Stimulated activated CD4-positive, alpha-beta T cell treated with anti-CD3 and anti-CD28 coated beads, TNF-alpha, amount 100 ng/mL, for 4 hours (primary cell): Measurements from ENCODE around the gene MINDY4.

ENCODE experiments used
- DNase-seq, 3 experiments: peaks; one replicate each; pipeline ENCODE4 v3.0.0-alpha.2; 2020; ENCODE audit warnings: low read depth in 3 of 3

MINDY4 gene

DNA sequence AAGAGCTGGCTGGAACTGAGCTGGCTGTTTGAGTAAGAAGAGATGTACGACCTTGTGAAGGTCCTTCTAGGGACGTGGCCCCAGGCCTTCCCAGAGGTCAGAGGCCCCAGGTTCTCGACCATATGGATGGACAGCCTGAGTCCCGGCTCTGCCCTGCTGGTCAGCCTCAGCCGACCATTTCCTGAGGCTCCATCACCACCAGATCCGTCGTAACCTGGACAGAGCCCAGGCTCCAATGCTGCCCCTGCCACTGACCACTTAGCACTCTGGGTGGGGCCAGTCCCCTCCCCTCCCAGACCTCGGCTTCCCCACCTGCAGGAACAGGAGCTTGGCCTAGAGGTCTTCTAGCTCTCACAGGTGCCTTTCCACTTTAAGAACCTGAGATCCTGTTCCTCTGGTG, 29.9 kb upstream of the MINDY4 start:
- DNase-seq, result no peak

DNA sequence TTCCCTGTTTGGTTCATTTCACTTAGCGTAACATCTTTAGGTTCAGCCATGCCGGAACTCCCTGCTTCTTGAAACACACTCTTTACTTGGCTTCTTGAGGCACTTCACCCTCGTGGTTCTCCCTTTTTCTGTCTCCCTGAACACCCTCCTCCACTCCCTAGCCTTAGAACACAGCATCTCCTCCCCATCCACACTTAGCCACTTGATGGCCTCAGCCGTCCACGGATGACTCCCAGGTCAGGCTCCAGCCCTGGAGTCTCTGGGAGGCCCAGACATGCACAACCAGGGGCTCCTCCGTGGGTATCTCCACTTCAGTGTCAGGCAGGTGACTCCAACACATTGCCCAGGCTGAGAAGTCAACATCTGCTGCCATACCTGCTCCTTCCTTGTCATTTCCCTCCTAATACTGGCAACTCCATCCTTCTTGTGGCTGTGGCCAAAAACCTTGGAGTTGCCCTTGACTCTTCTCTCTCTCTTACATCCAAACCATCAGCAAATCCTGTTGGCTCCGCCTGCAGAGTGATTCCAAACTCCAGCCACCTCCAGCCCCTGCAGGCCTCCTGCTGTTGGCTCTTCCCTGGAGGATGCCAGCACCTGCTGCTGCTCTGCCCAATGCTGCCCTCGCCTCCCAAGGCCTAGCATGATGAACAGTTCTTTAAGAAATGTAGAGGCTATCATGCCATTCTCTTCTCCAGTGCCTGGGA, 27.7 kb upstream of the MINDY4 start:
- no peak for DNase-seq

DNA sequence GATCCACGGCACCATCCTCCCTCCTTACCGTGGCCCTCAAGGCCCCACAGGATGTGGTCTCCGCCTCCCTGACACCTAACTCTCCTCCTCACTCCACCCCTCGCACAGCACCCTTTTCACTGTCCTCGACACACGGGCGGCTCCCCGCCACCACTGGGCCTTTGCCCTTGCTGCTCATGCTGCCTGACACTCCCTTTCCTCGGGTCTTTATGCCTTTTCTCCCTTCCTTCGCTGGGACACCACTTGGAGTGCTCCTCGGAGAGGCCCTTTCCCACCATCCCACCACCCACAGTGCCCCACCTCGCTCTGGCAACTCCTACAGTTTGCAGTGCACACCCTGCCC, 27.2 kb upstream of the MINDY4 start:
- no peak for DNase-seq

DNA sequence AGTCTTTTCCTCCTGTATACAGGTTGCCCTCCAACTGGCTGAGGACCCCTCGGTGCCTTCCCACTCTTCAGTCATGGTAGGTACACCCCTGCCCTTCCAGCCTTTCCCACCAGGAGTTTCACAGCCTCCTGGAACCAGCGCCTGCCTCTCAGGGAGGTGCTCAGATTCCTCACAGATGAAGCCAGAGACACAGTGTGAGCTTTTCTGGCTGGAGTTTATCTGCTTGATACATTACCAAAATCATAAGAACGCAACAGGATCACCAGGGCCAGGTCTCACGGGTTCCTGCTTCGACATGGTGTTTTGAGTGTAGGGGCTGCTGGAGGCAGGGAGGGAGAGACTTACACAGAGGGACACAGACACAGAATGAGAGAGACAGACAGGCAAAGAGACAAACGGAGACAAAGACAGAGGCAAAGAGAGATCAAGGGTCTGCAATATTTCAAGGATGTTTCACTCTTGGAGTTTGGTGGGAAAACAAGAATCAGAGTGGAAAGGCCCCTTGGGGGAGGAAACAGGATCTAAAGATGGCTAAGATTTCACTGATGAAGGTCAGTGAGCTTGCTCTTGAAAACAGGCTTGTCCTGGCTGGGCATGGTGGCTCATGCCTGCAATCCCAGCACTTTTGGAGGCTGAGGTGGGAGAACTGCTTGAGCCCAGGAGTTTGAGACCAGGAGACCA, 25.8 kb upstream of the MINDY4 start:
- no peak for DNase-seq

DNA sequence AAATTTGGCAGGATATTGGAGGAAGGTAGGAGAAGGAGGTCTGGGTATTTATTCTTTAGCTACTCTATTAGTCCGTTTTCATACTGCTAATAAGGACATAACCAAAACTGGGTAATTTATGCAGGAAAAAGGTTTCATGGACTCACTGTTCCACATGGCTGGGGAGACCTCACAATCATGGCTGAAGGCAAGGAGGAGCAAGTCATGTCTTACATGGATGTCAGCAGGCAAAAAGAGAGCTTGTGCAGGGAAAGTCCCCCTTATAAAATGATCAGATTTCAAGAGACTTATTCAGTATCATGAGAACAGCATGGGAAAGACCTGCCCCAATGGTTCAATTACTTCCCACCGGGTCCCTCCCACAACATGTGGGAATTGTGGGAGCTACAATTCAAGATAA, 21.2 kb upstream of the MINDY4 start:
- no peak for DNase-seq

DNA sequence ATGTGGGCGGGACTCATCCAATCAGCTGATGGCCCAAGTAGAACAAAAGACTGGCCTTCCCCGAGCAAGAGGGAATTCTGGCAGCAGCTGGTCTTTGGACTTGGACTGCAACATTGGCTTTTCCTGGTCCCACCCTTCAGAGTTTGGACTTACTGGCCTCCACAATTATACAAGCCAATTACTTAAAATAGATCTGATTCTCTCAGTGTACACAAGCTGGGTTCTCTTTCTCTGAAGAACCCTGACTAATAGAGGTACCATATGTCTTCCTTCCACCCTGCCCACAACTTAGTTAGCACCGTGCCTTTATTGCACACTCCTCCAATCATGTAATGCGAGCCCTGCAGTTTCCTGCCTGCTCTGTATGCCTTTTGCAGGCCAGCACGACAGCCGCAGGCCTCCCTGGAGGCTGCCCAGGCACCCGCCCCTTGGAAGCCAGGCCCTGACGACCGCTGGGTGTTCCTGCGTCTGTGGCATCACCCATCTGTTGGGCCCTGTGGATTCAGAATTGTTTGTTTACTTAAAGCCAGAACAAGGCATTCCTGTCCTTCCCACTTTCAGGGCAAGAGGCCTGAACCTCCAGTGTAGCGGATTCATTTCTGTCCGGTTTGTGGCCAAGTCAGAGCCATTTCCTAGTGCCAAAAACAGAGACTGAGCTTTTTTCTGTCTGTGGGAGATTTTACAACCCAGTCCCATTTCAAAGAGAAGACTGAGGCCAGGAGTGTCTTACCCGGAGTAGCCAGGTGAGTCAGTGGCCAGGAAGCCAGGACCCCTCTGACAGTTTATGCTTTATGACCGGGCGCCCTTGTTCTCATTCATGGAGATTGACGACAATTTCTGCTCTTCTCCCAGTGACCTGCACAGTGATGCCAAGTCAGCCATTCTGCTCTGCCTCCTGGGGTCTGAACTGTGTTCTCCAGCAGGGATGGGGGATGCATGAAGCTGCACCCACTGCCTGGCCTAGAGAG, 20.2 kb upstream of the MINDY4 start:
- no peak for DNase-seq

DNA sequence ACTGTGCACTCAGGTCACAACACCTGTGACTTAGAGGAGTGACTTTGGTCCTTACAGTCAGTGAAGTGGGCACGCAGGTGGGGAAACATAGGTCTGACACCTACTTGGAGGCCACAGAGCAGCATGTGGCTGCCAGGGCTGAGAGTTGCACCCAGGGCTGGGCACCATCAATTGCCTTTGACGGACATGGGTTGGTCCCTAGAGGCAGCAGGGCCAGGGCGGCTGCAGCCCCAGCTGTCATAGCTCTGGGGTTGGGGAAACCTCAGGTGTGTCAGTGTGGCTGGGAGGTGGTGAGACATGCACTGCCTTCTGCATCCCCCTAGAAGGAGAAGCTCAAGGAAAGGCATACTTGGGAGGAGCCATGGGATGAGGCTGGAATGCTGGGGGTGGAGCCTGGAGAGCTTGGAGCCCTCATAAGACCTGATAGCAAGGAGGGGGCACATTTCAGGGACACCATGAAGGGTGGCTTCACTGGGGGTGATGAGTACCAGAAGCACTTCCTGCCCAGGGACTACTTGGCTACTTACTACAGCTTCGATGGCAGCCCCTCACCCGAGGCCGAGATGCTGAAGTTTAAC, 19.4 kb upstream of the MINDY4 start, which contains the start of gene INMT:
INMT (plus strand) TSS at position 440 of the 578 bp plus-strand sequence; CDS start at position 456, 16 bp downstream.
- no peak for DNase-seq

DNA sequence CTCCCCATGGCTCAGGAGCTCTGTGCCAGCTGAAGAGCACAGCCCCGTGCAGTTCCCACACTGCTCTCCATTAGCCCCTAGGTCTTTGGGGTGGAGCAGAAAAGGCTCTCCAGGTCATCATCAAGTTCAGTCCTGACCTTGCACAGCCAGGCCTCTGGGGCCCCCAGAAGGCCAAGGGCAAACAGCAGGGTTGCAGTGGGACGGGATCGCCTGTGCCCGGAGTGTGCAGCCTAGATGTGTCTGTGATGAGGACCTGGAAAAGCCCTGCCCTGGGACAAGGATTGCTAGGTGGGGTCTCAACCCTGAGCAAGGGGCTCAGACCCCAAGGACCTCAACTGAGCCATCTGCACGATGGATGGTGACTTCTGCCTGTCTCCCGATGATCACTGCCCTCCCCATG, 18.7 kb upstream of the MINDY4 start:
- DNase-seq, result no peak

DNA sequence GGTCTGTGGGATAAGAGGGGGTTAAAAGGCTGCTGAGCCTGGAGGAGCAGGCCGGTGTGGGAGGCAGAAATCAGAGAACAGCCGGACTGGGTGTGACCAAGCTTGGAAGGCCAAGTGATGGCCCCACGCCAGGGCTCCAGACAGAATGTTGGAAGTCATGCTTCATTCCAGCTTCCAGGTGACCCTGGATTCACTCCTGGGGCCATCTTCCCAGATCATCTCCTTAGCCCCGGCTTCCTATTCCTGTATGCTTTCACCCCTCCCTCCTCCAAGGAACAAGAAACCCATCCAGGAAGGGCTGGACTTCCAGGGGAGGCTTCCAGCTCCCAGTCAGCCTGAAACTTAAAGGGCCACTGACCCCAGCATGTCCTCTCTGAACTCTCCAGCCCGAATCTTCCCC, 18.2 kb upstream of the MINDY4 start:
- no peak for DNase-seq

DNA sequence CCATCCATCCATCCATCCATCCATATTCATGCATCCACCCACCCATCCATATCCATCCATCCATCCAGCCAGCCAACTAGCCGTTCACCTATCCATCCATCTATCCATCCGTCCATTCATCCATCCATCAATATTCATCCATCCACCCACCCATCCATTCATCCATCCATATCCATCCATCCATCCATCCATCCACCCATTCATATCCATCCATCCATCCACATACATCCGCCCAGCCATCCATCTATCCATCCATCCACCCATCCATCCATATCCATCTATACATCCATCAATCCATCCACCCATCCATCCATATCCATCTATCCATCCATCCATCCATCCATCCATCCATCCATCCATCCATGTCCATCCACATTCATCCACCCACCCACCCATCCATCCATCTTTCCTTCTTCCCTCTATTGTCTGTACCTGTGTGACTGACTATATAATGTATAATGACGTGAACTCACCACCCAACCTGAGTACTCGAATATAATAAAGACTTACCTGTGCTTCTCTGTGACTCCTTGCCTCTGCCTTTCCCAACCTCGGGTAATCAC, 16.8 kb upstream of the MINDY4 start:
- DNase-seq, result no peak

DNA sequence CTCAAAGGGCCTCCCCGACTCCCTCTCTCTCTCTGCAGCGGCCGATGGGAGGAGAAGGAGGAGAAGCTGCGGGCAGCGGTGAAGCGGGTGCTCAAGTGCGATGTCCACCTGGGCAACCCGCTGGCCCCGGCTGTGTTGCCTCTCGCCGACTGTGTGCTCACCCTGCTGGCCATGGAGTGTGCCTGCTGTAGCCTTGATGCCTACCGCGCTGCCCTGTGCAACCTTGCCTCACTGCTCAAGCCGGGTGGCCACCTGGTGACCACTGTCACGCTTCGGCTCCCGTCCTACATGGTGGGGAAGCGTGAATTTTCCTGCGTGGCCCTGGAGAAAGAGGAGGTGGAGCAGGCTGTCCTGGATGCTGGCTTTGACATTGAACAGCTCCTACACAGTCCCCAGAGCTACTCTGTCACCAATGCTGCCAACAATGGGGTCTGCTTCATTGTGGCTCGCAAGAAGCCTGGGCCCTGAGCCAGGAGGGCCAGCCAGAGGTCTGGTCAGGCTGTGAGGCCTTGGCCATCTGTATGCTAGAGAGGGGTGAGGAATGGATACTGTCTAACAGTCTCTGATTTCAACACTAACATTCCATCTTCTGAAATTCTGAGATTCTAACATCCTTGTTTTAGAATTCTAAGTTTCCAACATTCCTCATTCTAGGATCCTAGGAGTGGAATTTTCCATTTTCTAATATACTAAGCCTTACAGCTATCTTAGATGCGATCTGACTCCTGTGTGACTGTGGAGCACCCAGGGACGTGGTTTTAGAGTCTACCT, 15.6 kb upstream of the MINDY4 start:
- no peak for DNase-seq

DNA sequence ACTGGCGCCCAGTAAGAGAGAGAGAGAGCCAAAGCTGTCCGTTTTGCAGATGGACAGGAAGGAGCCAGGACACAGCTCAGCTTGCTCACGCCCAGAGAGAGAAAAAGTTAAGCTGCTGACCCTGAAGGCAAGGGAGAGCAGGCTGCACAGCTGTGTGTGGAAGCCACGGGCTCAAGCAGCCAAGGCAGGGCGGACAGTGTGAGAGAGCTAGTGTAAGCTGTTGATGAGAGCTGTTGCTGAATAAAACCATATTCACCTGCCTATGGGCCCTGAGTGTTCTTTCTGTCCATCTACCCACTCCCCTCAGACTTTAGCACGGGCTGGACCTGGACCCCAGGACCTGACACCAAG, 13.9 kb upstream of the MINDY4 start:
- DNase-seq, result no peak

DNA sequence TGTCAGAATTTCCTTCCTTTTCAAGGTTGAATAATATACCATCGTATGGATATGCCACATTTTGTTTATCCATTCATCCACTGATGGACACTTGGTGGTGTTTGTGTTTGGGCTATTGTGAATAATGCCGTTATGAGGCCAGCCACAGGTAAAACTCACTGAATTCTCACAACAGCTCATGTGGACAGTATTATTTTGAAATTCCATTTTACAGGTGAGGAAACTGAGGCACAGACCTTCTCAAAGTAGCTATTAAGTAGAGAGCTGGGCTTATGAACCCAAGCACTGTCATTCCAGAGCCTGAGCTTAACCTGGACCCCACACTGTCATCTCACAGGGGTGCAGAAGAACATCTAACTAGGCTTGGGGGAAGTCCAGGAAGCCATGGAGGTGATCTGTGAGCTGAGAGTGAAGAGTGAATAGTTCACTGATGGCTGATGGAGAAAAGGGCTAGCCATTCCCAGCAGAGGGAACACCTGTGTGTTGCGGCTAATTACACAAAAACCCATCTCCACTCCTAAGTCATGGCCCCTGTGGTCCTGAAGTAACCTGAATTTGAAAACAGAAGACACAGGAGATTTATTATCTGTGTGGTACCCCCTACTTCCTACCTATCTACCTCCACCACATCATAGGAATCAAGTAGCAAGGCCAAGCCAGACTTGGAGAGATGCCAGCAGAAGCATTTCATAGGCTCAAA, 10.6 kb upstream of the MINDY4 start:
- no peak for DNase-seq

DNA sequence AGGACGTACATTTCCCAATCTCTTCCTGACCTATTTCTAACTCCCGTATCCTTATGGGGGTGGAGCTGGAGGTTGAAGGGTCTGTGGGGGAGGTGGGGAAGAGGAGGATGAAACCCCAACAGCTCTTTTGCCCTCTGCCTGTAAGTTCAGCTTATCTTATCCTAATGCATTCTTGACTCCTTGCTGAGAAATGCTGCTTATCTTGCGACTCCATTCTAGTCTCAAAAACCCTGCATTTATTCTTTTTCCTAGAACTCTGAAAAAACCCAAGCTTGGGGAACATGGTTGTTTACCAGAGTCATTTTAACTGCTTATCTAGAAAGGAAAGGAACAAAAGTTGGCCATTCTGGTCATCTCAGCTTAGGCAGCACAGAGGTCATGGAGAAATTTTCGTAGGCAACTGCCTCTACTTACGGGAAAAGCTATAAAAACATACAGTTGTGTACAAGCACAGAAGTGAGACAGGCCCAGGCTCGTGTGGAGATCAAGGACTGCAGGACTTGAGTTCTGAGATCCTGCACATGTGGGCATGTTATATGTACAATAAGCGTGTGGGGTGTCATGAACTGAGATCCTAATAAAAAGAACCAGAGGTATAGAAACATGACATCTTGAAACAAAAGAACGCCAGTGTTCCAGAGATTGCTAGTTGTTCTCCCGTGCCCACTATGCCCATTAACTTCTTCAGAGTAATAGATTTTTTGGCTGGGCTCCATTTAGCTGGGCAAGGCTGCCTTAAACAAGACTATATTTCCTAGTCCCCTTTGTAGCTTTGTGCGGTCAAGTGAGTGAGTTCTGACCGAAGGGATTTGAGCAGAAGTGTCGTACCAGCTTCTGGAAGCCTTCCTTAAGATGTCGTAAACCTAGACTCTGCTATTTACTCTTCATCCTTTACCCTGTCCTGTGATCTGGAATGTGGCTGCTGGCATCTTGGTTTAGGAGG, 9.7 kb upstream of the MINDY4 start:
- no peak for DNase-seq

DNA sequence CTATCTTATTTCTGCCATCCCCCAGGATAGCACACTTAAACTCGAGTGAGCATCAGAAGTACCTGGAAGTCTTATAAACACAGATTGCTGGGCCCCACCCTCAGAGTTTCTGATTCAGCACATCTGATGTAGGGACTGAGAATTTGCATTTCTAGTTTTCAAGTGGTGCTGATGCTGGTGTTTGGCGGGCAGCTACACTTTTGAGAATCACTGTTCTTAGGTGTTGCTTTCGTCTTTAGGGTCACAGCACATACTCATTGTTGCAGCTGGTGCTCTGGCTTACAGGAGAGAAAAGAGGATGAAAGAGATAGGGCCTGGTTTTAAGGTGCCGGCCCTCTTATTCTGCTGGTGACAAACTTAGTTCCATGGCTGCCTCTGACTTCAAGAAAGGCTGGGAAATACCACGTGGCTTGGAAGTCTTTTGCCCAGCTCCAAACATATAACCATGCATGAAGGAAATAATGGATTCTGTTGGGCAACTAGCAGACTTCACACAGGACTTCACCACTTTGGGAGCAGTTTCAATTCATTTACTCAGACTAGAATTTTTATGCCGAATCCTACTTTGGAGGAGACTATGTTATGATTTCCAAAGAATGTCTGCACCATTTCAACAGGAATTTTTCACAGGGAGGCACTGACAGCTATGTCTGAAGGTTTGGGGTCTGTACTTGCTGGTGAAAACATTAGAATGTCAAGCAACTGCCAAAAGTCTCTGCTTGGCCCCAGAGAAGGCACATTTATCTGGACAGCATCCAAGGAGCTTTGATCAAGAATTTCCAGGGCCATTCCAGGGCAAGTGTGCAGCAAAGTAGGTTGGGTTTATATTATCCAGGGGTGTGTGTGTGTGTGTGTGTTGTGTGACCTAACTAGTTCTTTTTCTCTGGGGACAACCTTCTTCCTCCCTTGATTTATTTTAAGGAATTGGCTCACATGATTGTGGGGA, 6.9 kb upstream of the MINDY4 start:
- DNase-seq, result no peak

DNA sequence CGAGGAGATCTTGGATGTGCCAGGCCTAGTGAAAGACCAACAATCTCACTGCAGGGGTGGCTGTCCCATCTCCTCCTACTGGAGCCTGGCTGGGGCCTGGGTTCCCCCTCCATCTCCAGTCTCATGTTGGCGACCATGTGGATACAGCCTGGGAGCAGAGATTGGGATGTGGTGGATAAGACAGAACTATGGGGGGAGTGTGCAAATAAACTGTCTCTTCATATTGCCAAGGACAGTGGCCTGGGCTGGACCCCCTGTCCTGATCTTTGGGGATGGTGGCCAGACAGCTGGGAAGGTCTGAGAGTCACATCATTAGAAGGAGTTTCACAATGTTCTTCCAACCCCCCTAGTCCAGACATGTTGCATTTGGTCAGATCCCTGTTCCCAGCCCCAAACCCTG, 5.8 kb upstream of the MINDY4 start:
- DNase-seq, result no peak

DNA sequence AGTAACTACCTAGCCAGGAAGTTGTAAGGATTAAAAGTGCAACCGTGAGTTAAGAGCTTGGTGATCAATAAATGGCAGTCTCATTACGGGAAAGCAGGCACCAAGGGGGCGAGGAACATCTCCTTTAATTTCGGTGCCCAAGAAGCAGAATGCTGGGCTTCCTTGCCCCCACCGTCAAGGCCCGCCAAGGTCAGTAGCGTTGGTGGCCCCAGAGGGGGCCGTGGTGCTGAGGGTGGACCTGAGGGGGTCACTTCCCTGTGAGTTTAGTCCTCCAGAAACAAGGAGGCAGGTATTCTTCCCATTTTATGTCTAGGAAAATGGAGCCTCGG, 408 bp upstream of the MINDY4 start:
- DNase-seq, result peak in 1 of 3 experiments; percentile 1

DNA sequence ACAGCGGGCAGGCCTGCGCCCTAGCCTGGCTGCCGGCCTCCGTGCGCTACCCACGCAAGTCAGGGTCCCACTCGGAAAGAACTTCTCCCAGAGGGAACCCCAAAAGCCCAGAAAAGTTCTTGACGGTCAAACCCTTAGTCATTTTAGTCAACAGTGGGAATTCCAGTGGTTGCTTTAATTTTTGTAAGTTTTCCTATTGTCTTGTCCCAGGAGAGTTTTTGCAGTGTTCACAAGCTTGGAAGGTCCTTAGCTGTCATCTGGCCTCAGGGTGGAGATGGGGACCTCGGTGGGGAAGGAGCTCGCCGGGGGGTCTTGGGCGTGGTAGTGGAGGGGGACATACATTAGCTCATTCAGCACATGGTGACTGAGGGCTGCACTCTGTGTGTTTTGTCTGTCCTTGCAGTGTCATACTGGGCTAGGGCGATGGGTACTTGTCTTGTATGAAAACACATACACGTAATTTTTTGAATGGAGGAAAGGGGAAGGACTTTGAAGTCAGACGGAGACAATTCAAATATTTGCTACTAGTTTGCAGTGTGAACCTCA, 736 bp downstream of the MINDY4 start:
- peak in 1 of 3 experiments; percentile 2 for DNase-seq
